NCI-H510A (cell line): ENCODE measurements around the gene MAG.
"Not testable (repeated sequence)": the region's sequence is repeated elsewhere in the genome, so short reads cannot be mapped to it uniquely, and the experiment has no call there.

Experiments used
- DNase-seq: peaks from one replicate; lab custom pipeline; 2025; lab: John Stamatoyannopoulos, UW

Gene MAG

DNA sequence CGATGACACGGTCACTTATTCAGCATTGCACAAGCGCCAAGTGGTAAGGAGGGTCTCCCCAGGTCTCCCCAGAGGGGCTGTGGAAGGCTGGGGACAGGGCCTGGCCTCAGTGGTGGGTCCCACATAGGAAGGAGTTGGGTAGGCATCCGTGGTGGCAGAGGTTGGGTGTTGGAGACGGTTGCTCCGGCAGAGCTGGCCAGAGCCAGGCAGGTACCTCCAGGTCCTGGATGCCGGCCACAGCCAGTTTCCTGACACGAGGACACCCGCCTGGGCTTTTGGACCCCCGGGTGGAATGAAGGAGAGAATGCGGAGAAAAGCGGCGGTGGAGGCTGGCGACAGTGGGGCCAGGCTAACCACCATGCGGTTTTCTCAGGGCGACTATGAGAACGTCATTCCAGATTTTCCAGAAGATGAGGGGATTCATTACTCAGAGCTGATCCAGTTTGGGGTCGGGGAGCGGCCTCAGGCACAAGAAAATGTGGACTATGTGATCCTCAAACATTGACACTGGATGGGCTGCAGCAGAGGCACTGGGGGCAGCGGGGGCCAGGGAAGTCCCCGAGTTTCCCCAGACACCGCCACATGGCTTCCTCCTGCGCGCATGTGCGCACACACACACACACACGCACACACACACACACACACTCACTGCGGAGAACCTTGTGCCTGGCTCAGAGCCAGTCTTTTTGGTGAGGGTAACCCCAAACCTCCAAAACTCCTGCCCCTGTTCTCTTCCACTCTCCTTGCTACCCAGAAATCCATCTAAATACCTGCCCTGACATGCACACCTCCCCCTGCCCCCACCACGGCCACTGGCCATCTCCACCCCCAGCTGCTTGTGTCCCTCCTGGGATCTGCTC, 54.5 kb downstream of the MAG start:
- no peak for DNase-seq

GRCh38 chr19:35347171-35347929, 55.4 kb downstream of the MAG start, which contains the start of gene FFAR1:
TSS of gene FFAR1 (plus strand) at chr19:35347902. CDS start at chr19:35351552, 3,650 bp downstream.
- no peak for DNase-seq

DNA sequence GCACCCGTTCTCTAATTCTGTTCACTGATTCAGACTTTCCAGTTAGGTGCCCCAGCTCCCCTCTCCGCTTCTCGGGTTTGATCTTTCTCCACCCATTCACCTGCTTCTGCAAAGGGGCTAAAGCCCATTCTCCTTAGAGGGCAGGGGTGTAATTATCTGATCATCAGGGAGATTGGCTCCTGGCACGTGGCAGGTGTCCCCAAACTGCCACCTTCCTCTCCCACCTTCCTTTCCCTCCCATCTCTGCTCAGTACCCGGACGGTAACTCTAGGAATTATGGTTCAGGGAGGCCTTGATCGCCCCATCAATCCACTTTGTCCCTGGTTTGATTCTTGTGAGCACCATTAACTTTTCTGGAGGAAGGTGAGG, 56.0 kb downstream of the MAG start:
- DNase-seq: no peak

- DNase-seq: no peak
These were observed 57.1 kb downstream of the MAG start for GRCh38 chr19:35348911-35349611.

DNA sequence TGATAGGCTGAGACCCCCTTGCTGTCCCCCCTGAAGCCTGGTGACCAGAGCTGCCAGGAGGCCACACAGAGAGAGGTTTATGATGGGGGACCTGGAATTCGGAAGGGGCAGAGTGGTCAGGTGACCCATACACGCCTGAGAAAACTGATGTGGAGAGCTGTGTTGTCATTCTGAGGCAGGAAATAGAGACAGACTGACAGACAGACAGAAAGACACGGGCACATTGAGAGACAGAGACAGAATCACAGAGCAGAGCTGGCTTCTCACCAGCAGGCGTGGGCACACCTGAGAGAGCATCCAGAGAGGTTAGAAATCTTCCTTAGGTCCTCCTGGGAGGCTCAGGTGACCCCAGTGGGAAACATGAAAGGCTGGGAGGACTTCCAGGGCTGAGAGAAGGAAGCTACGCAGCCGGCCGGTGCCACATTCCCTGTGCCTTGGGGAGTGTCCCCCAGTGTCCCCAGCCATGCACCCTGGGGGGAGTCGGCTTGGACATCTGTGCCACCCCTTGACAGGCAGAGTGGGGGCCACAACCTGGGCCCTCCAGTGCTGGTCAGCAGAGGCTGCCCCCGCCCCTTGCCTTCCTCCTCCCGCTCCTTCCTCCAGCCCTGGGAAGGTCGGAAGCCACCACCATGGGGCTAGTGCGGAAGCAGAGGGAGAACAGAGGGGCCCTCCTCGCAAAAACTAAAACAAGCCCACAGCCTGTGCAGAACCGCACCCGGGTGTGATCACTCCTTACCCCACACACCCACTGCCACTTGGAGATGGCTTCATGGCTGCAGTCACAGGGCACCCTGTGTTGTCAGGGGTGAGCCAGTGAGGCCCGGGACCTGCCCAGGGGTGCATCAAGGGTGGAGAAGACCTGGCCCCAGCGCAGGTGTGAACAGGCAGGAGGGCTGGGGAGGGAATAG, 57.9 kb downstream of the MAG start:
- no peak for DNase-seq

GRCh38 chr19:35350591-35350990, 58.6 kb downstream of the MAG start:
- no peak for DNase-seq

- DNase-seq: no peak
These were observed 59.6 kb downstream of the MAG start for GRCh38 chr19:35351411-35352176.

DNA sequence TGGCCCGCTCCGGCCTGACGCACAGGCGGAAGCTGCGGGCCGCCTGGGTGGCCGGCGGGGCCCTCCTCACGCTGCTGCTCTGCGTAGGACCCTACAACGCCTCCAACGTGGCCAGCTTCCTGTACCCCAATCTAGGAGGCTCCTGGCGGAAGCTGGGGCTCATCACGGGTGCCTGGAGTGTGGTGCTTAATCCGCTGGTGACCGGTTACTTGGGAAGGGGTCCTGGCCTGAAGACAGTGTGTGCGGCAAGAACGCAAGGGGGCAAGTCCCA, 60.2 kb downstream of the MAG start:
- DNase-seq: no peak

GRCh38 chr19:35352448-35353304, 60.7 kb downstream of the MAG start:
- DNase-seq: peak; percentile 29

DNA sequence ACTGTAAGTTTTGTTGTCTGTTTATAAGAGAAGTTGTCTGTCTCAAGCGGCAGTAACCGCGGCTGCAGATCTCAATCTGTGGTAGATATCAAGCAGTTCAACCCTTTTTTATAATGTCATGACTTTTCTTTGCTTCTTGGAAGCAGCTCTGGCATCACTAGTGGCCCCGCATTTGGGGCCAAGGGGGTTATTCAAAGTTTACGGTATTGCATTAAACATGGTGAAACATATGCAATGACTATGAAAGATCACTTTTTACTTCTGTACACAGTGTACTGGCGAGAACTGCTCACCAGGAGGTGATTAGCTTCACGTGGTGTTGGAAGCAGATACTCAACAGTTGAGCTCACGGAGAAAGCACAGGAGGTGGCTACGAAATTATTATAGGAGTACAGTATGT, 61.7 kb downstream of the MAG start:
- DNase-seq: no peak

DNA sequence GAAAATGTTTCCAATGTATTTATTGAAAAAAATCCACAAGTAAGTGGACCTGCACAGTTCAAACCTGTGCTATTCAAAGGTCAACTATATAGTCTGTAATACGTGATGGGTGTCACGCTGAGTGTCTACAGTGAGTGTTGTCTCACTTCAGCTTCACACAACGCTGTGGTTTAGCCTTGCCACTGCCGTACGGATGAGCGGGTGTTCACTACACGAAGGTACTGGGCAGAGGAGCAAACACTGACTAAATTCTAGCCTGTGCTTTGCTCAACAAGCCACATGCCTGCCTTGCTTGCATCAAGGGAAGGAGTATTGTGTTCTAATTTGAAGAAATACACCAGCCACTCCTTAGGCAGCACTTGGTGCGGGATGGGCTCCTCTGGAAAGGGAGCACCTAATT, 62.9 kb downstream of the MAG start:
- DNase-seq: no peak

GRCh38 chr19:35355791-35356460, 64.0 kb downstream of the MAG start:
- no peak for DNase-seq

DNA sequence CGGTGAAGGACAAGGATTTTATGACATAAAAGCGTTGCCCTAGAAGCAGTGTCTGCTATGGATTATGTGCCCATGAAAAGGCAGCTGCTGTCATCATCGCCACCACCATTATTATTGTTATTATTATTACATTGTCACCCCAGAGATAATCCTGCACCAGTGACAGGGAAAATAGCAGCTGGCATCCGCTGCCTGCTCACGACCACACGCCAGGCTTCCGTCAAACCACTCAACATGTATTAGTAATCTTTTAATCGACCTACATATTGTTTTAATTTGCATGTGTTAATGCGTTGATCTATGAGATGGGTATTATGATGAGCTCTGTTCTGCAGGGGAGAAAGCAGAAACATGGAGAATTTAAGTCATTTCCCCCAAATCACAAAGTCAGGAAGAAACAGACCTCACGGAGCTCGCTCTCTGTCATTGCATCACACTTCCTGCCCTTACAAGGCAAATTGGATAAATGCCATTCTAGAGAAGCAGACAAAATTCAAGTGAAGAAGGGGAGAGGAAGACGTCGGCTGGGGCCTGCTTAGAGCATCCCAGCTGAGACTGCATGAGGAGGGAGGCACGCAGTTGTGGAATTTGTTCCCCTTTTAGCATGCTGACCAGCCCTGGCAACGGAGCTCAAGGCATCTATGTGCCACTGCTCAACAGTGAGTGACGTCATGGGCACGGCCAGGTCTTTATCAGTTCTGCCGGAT, 66.1 kb downstream of the MAG start, which contains the start of gene FFAR3:
FFAR3 (plus strand) TSS at position 594 of the 707 bp plus-strand sequence. CDS start 431 bp downstream, outside the sequence.
- DNase-seq: no peak

GRCh38 chr19:35358834-35359233, 66.9 kb downstream of the MAG start:
- DNase-seq: not testable (repeated sequence)

GRCh38 chr19:35359395-35359794, 67.4 kb downstream of the MAG start:
- not testable (repeated sequence) for DNase-seq

GRCh38 chr19:35360081-35360480, 68.1 kb downstream of the MAG start:
- not testable (repeated sequence) for DNase-seq

DNA sequence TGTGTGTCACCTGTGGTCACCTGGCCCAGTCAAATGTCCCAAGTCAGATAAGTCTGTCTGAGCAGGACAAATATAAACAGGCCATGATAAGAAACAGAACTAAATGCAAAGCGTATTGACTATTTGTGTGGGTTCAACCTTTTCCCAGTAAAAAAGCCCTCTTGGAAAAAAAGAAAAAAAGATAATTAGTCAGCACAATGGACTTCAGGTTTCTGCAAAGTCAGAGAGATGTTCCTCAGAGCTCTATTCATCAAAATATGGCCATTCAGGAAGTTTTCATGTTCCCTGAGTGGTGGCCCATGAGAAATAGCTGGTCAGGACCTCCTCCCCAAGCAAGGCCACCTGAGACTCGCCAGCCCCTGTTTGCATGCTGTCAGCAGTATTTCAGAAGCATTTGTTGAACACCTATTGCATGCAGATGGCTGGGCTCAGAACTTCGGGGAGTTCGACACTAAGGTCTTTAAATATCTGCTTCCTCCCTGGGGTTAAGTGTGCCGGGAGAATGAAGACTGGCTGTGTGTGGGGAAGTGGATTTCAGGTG, 69.0 kb downstream of the MAG start:
- DNase-seq: no peak

DNA sequence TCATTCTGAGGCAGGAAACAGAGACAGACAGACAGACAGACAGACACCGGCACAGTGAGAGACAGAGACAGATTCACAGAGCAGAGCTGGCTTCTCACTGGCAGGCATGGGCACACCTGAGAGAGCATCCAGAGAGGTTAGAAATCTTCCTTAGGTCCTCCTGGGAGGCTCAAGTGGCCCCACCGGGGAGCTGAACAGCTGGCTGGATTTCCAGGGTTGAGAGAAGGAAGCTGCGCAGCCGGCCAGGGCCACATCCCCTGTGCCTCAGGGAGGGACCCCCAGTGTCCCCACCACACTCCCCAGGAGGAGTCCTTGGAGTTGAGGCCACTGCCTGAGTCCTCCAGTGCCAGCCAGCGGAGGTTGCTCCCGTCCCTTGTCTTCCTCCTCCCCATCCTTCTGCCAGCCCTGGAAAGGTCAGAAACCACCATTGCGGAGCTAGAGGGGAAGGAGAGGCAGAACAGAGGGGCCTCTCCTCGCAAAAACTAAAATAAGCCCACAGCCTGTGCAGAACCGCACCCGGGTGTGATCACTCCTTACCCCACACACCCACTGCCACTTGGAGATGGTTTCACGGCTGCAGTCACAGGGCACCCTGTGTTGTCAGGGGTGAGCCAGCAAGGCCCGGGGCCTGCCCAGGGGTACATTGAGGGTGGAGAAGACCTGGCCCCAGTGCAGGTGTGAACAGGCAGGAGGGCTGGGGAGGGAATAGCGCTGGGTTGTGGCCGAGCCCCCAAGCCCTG, 70.5 kb downstream of the MAG start:
- no peak for DNase-seq
